ENCODE results near the gene ACOT7.

The ACOT7 gene

GRCh38 chr1:6287029-6287428 lies 106.5 kb downstream of the ACOT7 start:
- DNase-seq (ENCODE audit: low spot score) = no peak

- DNase-seq (ENCODE audit: low spot score) = no peak
Measured at GRCh38 chr1:6286266-6286665, 107.3 kb downstream of the ACOT7 start.

- DNase-seq (ENCODE audit: low spot score) = no peak
Measured at GRCh38 chr1:6285336-6285735, 108.2 kb downstream of the ACOT7 start.

GRCh38 chr1:6282577-6283270 lies 110.8 kb downstream of the ACOT7 start:
- no peak for DNase-seq (ENCODE audit: low spot score)

- DNase-seq (ENCODE audit: low spot score) = no peak
Measured at GRCh38 chr1:6281511-6282402, 111.8 kb downstream of the ACOT7 start.

GRCh38 chr1:6280761-6281451 lies 112.7 kb downstream of the ACOT7 start:
- no peak for DNase-seq (ENCODE audit: low spot score)

GRCh38 chr1:6279613-6280383 lies 113.8 kb downstream of the ACOT7 start:
- no peak for DNase-seq (ENCODE audit: low spot score)

GRCh38 chr1:6279066-6279465 lies 114.5 kb downstream of the ACOT7 start:
- DNase-seq (ENCODE audit: low spot score) = no peak

GRCh38 chr1:6278263-6278662 lies 115.3 kb downstream of the ACOT7 start:
- DNase-seq (ENCODE audit: low spot score) = no peak

GRCh38 chr1:6276811-6277555 lies 116.6 kb downstream of the ACOT7 start:
- no peak for DNase-seq (ENCODE audit: low spot score)

- DNase-seq (ENCODE audit: low spot score) = no peak
Measured at GRCh38 chr1:6275826-6276782, 117.5 kb downstream of the ACOT7 start.

- no peak for DNase-seq (ENCODE audit: low spot score)
Measured at GRCh38 chr1:6274622-6275139, 118.9 kb downstream of the ACOT7 start.

GRCh38 chr1:6274102-6274501 lies 119.5 kb downstream of the ACOT7 start:
- DNase-seq (ENCODE audit: low spot score) = no peak

GRCh38 chr1:6273380-6273891 lies 120.1 kb downstream of the ACOT7 start:
- no peak for DNase-seq (ENCODE audit: low spot score)

- DNase-seq (ENCODE audit: low spot score) = no peak
Measured at GRCh38 chr1:6272868-6273267, 120.7 kb downstream of the ACOT7 start.

- DNase-seq (ENCODE audit: low spot score) = no peak
Measured at GRCh38 chr1:6272452-6272851, 121.1 kb downstream of the ACOT7 start.

GRCh38 chr1:6271554-6271953 lies 122.0 kb downstream of the ACOT7 start:
- no peak for DNase-seq (ENCODE audit: low spot score)

- no peak for DNase-seq (ENCODE audit: low spot score)
Measured at GRCh38 chr1:6271006-6271405, 122.6 kb downstream of the ACOT7 start.

GRCh38 chr1:6270401-6270800 lies 123.2 kb downstream of the ACOT7 start:
- no peak for DNase-seq (ENCODE audit: low spot score)

Measured in CD4-positive, alpha-beta T cell treated with Interleukin-15 for 4 hours (primary cell).